ENCODE measurements around the gene KNSTRN.

The KNSTRN gene

DNA sequence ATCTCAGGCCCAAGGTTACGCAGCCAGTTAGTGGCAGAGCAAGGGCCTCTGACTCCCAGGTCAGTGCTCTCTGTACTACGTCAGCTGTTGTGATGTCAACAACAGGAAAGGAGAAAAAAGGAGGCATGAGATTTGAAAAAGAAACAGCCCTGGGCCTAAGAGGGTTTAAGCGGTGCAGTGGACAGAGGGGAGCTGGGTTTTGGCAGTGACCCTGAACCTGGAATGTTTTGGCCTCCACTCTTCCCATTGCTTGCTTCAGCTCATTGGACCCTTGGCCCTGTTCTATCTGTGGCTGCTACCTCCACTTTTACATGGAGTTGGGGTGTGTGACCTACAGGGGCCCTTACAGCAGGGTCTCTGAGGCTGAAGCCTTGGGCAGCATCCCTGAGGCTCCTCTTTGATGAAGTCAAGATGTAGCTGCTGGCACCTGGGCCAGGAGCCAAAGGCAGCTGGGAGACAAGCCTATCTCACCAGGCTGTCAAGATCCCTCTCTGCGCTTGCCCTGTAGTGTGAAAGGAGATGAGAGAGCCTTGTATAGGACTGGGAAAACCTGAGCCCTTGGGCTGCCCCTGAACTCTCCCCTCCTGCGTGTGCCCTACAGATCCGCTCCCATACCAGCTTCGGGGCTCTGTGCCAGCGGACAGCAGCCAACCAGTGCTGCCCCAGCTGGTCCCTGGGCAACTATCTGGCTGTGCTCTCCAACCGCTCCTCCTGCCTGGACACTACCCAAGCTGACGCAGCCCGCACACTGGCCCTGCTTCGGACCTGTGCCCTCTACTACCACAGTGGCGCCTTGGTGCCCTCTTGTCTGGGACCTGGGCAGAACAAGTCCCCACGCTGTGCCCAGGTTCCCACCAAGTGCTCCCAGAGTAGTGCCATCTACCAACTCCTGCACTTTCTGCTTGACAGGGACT is 15.8 kb upstream of the KNSTRN start:
- no peak for DNase-seq (ENCODE audit: low read depth)

DNA sequence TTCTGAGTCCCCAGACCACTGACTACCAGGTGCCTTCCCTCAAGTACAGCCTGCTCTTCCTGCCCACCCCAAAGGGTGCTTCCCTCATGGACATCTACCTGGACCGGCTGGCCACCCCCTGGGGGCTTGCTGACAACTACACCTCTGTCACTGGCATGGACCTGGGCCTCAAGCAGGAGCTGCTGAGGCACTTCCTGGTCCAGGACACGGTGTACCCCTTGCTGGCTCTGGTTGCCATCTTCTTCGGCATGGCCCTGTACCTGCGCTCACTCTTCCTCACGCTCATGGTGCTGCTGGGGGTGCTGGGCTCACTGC is 15.2 kb upstream of the KNSTRN start:
- no peak for DNase-seq (ENCODE audit: low read depth)

DNA sequence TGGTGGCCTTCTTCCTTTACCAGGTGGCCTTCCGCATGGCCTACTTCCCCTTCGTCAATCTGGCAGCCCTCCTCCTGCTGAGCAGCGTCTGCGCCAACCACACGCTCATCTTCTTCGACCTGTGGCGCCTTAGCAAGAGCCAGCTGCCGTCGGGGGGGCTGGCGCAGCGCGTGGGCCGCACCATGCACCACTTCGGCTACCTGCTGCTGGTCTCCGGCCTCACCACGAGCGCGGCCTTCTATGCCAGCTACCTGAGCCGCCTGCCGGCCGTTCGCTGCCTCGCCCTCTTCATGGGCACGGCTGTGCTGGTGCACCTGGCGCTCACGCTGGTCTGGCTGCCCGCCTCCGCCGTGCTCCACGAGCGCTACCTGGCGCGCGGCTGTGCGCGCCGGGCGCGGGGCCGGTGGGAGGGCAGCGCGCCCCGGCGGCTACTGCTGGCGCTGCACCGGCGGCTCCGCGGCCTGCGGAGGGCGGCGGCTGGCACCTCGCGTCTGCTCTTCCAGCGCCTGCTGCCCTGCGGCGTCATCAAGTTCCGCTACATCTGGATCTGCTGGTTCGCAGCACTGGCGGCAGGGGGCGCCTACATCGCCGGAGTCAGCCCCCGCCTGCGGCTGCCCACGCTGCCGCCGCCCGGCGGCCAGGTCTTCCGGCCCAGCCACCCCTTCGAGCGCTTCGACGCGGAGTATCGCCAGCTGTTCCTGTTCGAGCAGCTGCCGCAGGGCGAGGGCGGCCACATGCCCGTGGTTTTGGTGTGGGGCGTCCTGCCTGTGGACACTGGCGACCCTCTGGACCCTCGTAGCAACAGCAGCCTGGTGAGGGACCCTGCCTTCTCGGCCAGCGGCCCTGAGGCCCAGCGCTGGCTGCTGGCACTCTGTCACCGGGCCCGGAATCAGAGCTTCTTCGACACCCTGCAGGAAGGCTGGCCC is 14.6 kb upstream of the KNSTRN start:
- DNase-seq (ENCODE audit: low read depth): peak; percentile 64

DNA sequence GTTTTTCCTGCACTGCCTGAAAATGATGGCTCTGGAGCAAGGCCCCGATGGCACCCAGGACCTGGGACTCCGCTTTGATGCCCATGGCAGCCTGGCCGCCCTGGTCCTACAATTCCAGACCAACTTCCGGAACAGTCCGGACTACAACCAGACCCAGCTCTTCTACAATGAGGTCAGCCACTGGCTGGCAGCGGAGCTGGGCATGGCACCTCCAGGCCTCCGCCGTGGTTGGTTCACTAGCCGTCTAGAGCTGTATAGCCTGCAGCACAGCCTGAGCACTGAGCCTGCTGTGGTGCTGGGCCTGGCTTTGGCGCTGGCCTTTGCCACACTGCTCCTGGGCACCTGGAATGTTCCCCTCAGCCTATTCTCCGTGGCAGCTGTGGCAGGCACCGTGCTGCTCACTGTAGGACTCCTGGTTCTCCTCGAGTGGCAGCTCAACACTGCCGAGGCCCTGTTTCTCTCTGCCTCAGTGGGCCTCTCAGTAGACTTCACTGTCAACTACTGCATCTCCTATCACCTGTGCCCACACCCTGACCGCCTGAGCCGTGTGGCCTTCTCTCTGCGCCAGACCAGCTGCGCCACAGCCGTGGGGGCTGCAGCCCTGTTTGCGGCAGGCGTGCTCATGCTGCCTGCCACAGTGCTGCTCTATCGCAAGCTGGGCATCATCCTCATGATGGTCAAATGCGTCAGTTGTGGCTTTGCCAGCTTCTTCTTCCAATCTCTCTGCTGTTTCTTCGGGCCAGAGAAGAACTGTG is 13.6 kb upstream of the KNSTRN start:
- DNase-seq (ENCODE audit: low read depth): no peak

DNA sequence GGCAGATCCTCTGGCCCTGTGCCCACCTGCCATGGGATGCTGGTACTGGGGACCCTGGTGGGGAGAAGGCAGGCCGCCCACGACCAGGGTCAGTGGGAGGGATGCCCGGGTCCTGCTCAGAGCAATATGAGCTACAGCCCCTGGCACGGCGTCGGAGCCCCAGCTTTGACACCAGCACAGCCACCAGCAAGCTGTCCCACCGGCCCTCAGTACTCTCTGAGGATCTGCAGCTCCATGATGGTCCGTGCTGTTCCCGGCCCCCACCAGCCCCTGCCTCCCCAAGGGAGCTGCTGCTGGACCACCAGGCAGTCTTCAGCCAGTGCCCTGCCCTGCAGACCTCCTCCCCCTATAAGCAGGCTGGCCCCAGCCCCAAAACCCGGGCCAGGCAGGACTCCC is 13.0 kb upstream of the KNSTRN start:
- DNase-seq (ENCODE audit: low read depth): no peak

DNA sequence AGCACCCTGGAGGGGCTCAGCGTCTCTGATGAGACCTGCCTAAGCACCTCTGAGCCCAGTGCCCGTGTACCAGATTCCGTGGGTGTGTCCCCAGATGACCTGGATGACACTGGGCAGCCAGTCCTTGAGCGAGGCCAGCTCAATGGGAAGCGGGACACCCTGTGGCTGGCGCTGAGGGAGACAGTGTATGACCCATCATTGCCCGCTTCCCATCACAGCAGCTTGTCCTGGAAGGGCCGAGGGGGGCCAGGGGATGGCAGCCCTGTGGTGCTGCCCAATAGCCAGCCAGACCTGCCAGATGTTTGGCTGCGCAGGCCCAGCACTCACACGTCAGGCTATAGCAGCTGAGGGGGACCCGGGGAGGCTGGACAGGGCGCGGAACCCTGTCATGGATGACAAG is 12.6 kb upstream of the KNSTRN start:
- no peak for DNase-seq (ENCODE audit: low read depth)

DNA sequence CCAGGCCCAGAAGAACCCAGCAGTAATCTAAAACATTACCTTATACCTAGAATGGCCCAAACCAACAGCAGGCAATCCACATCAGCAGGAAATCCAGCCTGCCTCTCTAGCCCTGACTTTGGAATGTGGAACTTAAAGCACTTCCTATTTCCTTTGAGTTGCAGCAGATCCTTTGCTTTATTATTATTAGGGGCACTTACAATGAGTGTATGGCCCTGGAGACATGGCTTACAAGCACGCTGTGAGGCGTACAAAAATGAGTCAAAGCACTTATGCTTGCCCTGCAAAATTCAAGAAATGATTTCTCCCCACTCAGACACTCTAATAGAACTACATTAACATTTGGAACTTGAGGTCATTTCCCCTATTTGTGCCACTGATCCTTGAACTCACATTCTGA is 9.5 kb upstream of the KNSTRN start:
- DNase-seq (ENCODE audit: low read depth): no peak

DNA sequence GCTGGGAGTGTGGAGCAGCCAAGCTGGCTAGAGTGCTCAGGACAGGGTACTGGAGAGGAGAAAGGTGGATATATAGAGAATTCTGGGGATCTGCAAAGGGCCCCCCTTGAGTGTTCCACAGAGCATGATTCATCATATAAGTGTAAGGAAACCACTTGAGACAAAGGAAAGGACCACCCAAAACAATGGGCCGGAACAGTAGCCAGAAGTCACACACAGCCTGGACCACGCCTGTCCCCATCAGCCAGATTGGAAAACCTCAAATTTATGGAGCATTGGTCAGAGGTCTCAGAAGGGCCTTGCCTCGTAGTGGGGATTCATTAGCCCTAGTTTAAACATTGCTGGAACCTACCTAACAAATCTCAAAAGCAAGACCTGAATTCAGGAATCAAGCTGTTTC is 4.9 kb upstream of the KNSTRN start:
- no peak for DNase-seq (ENCODE audit: low read depth)

DNA sequence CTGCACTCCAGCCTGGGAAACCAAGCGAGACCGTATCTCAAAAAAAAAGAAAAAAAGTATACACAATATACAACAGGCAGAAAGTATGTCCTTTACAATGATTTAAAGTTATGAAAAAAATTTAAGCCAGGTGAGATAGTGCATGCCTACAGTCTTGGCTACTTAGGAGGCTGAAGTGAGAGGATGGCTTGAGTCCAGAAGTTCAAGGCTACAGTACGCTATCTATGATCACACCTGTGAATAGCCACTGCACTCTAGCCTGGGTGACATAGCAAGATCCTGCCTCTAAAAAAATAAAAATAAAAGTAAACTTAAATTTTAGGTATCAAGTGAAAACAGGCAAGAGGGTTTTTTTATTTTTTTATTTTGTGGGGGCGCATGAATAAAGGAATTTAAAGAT is 3.1 kb upstream of the KNSTRN start:
- DNase-seq (ENCODE audit: low read depth): no peak

DNA sequence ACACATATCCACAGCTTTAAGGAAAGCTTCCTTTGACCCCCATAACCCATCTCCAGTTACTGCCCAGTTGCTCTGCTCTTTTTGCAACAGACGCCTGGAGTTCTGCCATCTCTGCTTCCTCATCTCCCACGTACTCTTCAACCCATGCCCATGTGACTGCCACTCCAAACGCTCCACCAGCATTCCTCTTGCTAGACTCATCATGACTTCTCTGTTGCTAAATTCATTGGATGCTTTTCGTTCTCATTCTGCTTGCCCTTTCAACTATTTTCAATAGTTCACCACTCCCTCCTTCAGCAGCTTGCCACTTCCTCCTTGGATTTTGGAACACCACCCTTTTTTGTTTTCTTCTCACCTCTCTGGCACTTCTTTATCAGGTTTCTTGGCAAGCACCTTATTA is 2.7 kb upstream of the KNSTRN start:
- peak; percentile 98 for DNase-seq (ENCODE audit: low read depth)

DNA sequence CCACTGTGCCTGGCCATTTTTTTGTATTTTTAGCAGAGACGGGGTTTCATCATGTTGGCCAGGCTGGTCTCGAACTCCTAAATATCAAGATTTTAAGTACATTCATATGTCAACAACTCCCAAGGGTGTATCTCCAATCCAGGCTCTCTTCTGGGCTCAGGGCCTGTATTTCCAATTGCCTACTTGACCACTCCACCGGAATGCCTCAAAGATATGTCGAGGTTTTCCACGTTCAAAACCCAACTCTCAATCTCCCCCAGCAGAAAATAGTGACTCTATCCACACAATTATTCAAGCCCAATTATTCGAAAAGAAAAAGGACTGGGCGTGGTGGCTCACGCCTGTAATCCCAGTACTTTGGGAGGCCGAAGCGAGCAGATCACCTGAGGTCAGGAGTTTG is 1.9 kb upstream of the KNSTRN start:
- DNase-seq (ENCODE audit: low read depth): no peak

DNA sequence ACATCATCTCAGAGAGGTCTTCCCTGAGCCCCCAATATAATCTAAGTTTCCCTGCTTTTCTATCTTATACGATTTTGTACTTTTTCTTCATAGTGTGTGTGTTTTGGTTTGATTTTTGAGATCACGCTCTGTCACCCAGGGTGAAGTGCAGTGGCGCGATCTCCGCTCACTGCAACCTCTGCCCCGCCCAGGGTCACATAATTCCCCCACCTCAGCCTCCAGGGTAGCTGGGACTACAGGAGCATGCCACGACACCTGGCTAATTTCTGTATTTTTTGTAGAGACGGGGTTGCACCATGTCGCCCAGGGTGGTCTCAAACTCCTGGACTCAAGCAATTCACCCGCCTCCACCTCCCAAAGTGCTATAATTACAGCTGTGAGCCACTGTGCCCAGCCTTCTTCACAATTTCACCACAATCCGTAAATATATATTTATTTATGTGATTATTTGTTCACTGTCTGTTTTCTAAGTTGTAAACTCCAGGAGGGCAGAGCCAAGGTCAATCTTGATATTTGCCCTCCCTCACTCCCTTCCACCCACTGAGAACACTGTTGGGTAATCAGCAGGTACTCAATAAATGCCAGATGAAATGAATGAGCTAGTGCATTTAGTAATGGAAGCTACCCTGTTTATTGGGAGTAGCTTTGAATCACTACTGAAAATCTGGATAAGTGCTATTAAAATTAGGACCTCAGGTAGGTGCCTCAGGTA is 547 bp upstream of the KNSTRN start:
- DNase-seq (ENCODE audit: low read depth): no peak

DNA sequence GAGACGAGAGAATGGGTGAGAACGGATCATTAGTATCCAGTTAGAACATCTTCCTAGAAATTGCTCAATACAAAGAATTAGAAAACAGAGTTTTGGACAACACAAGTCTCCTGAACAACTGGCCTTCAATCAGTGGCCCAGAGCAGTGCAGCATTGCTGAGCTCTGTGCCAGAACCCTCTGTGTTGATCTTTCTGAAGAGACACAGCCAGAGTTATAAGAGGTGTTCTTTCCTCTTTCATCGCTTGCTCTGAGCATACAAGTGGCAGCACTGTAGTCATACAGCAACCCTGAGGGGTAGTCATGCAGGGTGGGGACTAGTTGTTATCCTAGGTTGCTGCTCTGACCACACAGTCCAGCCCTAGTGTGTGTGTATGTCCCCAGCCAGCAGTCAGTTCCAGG is 4.0 kb downstream of the KNSTRN start:
- no peak for DNase-seq (ENCODE audit: low read depth)

DNA sequence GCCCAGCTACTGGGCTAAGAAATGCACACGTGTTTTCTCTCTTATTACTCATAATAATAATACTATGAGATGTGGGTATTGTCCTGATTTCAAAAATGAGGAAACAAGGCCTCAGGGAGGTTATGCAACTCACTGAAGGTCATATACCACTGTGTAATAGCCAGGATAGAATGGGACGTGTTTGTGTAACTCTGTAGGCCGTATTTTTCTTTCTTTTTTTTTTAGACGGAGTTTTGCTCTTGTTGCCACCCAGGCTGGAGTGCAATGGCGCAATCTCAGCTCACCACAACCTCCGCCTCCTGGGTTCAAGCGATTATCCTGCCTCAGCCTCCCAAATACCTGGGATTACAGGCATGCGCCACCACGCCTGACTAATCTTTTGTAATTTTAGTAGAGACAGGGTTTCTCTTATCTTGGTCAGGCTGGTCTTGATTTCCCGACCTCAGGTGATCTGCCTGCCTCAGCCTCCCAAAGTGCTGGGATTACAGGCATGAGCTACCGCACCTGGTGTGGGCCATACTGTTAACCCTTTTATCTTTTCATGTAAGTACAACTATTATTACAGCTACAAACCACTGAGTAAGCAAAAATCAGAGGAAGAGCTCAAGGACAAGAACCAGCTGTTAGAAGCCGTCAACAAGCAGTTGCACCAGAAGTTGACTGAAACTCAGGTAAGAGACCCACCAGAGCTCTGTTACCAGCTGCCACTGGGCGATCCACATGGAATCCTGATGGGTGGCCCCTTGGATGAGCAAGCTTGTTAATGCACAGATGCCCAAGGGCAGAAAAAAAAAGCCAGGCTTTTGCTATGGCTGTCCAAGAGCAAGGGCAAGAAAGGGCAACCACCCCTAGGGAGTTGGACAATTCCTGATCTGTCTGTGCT is 6.7 kb downstream of the KNSTRN start:
- peak; percentile 52 for DNase-seq (ENCODE audit: low read depth)

DNA sequence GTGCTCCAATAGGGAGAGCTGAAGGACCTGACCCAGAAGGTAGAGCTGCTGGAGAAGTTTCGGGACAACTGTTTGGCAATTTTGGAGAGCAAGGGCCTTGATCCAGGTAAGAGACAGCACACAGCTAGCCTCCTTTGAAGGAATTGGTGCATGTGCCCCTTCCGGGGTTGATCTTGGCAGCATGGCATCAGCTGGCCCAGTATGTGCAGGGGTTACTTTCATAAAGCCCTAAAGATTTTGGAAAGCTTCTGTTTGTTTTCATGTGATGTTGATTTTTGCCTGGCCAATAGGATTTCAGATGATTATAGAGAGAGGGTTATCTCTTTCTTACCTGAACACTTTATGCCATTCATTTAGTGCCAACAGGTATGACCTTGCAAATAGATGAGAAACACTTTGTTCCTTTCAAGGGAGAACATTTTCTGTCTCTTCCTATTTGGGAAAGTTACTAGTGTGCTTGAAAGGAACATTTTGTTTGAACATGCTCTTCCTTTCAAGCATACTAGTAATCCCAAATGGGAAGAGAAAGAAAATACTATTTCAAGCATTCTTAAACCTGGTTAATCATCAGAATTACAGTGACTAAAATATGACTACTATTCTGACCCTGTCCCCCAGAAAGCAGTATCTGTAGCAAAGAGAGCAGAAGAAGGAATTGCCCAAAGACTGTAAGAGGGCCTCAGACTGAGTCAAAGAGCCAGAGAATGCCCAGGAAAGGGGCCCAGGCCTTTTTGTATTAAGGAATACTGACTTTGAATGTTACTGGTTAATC is 7.5 kb downstream of the KNSTRN start:
- no peak for DNase-seq (ENCODE audit: low read depth)

DNA sequence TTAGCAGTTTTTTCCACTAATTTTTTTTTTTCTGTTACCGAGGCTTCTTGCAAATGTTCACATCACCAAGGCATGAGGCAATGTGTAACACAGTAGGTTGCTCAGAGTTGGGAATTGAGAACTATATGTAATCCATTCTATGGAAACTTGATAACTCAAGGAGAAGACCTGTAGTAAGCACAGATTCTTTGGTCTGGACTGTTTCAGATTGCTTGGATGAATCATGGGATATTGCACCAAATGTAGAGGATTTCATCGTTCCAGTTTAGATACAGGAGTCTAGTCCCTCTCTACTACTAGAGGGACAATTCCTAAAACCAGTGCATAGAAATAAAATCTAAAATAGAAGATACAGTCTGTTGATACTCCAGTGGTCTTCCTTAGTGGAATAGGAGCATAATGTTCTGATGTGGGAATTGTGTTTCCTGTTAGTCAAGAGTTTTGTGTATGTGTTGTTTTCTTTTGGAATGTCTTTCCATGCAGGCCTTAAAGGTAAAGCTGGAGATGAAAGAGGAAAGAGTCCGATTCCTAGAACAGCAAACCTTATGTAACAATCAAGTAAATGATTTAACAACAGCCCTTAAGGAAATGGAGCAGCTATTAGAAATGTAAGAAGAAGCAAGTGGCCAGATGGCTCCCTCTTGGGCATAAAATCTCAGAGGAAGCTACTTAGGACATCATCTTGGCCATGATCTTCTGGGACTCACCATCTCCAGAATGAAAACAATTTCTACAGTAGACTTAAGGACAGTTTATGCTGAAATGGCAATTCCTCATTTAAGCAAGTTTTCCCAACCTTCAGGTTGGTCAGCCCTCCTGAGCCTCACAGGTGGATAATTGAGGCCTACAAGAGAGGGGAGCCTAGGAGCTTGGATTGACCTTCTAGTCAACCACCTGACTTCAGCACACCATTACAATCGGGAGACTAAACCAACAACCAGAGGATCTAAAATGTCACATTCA is 10.7 kb downstream of the KNSTRN start:
- no peak for DNase-seq (ENCODE audit: low read depth)

DNA sequence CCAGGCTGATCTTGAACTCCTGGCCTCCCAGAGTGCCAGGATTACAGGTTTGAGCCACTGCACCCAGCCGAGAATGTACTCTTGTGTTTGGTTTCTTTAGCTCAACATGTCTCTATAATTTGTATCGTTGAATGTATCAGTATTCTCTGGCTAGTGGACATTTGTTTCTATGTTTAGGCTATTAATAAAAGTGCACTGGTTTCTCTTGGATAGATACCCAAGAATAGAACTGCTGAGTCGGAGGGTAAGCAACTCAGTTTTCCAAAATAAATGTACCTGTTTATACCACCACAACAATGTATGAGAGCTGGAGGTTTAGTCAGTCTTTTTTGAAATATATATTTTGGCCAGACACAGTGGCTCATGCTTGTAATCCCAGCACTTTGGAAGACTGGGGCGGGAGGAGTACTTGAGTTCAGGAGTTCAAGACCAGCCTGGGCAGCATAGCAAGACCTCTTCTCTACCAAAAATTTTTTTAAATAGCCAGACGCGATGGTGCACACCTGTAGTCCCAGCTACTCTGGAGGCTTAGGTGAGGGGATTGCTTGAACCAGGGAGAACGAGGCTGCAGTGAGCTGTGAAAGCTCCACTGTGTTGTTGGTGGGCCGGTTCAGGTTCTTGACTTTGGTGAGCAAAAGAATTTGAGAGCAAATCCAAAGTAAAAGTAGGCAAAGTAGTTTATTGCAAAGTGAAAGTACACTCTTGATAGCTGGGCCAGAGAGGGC is 15.3 kb downstream of the KNSTRN start:
- no peak for DNase-seq (ENCODE audit: low read depth)

DNA sequence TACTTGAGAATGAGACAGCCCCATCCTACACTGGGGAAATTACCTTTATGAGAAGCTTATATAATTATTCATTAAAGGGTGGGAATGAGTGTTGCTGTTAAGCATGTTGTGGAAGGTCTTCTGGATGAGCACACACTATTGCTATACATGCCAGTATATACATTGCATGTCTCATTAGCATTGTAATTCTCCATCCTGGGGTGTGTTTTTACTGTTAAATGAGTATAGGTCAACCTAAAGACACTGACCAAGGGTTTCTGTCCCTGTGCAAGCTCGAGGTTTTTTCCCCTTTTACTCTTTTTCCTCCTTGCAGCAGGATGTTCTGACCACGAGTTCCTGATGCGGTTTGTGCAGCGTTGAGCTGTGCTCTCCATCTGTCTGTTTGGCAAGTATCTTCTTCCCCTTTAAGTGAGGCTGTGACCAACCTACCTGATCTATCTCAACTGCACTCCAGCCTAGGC is 15.9 kb downstream of the KNSTRN start:
- no peak for DNase-seq (ENCODE audit: low read depth)

Measured in stromal cell of bone marrow (primary cell).